Measurements from ENCODE around the gene TP53TG3F.
"Not testable (repeated sequence)": the region's sequence is repeated elsewhere in the genome, so short reads cannot be mapped to it uniquely, and the experiment has no call there.

TP53TG3F gene, protein sequence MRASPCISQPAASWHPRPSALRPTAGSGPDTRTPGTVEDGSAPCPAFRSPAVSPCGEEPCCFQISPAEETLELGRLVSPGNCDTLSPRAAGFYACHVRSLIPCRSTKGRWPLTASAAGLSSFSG

DNA sequence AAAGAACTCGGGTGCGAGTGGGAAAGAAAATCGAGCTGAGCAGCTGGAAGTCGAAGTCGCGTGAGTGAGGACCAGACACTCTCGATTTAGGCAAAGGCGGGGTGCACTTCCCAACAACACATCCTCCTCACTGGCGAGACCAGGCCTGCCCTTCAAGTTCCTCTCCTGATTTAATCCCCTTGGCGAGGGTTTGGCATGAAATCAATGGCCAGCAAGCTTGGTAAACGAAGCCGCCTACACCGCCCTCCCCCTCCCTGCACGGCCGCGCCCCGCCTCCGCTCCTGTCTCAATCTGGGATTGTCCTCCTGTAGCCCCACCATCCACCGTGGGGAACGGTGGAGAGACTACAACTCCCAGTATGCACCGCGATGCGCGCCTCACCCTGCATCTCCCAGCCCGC lies at the start of gene TP53TG3F:
Gene TP53TG3F (plus strand): TSS at position 301 of the 400 bp plus-strand sequence. CDS start 68 bp downstream, at position 369.
- not testable (repeated sequence) for DNase-seq (ENCODE audit: low read depth in 2 of 2)

DNA sequence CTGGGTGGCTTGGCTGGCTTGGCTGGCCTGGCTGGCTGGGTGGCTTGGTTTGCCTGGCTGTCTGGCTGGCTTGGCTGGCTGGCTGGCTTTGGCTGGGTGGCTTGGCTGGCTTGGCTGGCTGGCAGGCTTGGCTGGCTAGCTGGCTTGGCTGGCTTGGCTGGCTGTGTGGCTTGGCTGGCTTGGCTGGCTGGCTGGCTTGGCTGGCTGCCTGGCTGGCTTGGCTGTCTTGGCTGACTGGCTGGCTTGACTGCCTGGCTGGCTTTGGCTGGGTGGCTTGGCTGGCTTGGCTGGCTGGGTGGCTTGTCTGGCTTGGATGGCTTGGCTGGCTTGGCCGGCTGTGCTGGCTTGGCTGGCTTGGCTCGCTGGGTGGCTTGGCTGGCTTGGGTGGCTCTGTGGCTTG lies 32.2 kb downstream of the TP53TG3F start:
- not testable (repeated sequence) for DNase-seq (ENCODE audit: low read depth in 2 of 2)

DNA sequence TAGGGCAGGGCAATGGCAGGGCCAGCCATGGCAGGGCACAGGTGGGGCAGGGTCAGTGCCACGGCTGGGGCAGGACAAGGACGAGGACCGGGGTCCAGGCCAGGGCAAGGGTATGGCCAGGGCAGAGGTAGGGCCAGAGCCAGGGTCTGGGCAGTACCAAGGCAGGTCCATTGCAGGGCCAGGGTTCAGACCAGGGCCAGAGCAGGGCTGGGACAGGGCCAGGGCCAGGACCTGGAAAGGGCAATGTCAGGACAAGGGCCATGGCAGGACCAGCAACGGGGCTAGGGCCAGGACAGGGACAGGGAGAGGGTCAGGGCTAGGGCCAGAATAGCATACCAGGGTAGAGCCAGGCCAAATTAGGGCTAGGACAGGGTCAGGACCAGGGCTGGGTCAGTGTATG lies 47.8 kb downstream of the TP53TG3F start:
- DNase-seq (ENCODE audit: low read depth in 2 of 2): not testable (repeated sequence)

DNA sequence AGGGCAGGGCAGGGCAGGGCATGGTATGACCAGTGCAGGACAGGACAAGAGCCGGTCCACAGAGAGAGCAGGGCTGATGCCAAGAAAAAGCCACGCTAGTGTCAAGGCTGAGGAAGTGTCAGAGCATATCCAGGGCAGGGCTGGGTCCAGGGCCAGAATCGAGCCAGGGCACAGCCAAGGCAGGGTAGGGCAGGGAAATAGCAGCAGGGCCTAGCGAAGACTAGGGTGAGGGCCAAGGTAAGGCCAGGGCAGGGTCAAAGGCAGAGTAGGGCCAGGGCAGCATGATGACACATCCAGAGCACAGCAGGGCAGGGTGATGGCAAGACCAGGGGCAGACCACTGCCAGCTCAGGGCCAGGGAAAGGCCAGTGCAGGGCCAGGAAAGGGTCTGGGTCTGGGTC lies 49.7 kb downstream of the TP53TG3F start:
- not testable (repeated sequence) for DNase-seq (ENCODE audit: low read depth in 2 of 2)

DNA sequence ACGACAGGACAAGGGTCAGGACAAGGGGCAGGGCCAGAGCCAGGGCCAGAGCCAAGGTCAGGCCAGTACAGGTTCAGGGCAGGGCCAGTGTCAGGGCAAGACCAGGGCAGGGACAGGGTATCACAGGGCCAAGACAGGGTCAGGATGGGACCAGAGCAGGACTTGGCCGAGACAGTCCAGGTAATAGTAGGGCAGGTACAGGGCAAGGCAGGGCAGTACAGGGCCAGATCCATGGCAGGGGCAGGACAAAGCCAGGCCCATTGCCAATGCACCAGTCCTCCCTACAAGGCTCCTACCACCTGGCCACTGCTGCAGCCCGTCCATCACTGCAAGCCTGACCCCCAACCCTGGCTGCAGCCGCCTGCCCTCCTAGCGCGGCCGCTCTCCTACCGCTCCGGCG lies 50.5 kb downstream of the TP53TG3F start:
- DNase-seq (ENCODE audit: low read depth in 2 of 2): not testable (repeated sequence)

Measured in stimulated activated CD8-positive, alpha-beta memory T cell treated with anti-CD3 and anti-CD28 coated beads, Interleukin-2, amount 100 ng/mL, for 1 hour (primary cell).